ENCODE data around the gene SEMA3G. TPM values are rescaled to one million over a fixed set of nuclear protein-coding genes. Genes with fewer than 3 reads are reported as not detected.

SEMA3G gene
- polyA plus RNA-seq, 1 donor from 2014 or later = 0.04 TPM

Other genes with a start within 250 kb of the SEMA3G start
- gene ALAS1, start 246.9 kb downstream of the SEMA3G start, polyA plus RNA-seq = 24.8 TPM
- gene TLR9, start 219.5 kb downstream of the SEMA3G start, polyA plus RNA-seq = 10.4 TPM
- gene TWF2, start 205.9 kb downstream of the SEMA3G start, polyA plus RNA-seq = 108 TPM
- gene PPM1M, start 199.3 kb downstream of the SEMA3G start, polyA plus RNA-seq = 51.3 TPM
- 55.0 TPM for gene WDR82, start 166.5 kb downstream of the SEMA3G start, polyA plus RNA-seq
- gene GLYCTK, start 157.3 kb downstream of the SEMA3G start, polyA plus RNA-seq = 7.4 TPM
- gene DNAH1, start 128.8 kb downstream of the SEMA3G start, polyA plus RNA-seq = 1.1 TPM
- gene BAP1, start 35.1 kb downstream of the SEMA3G start, polyA plus RNA-seq = 25.9 TPM
- 15.0 TPM for gene PHF7, start 34.4 kb downstream of the SEMA3G start, polyA plus RNA-seq
- not detected for gene TNNC1, start 8.9 kb upstream of the SEMA3G start, polyA plus RNA-seq
- gene NISCH, start 10.5 kb upstream of the SEMA3G start, polyA plus RNA-seq = 25.2 TPM
- not detected for gene STAB1, start 50.2 kb upstream of the SEMA3G start, polyA plus RNA-seq
- gene NT5DC2, start 88.8 kb upstream of the SEMA3G start, polyA plus RNA-seq = 1.4 TPM
- gene UQCC5, start 91.5 kb upstream of the SEMA3G start, polyA plus RNA-seq = 23.7 TPM
- gene PBRM1, start 240.8 kb upstream of the SEMA3G start, polyA plus RNA-seq = 81.1 TPM
- 64.0 TPM for gene GNL3, start 240.9 kb upstream of the SEMA3G start, polyA plus RNA-seq

All from IgD-negative memory B cell (primary cell).